Measurements from ENCODE around the gene TAB2.

- TF ChIP-seq CTCF (IDR thresholded peaks at IDR 0.05; ENCODE audit: control extremely low read depth in 1 of 3, insufficient read depth in 1 of 3, low read depth in 1 of 3, low read length in 3 of 3) (no peak), HDAC2 (IDR thresholded peaks at IDR 0.05; ENCODE audit: borderline replicate concordance in 1 of 2, low read depth in 2 of 2, low read length in 2 of 2) (no peak), YY1 (IDR thresholded peaks at IDR 0.05; ENCODE audit: low read depth, low read length) (no peak), CBX5 (IDR thresholded peaks at IDR 0.05; ENCODE audit: low read depth, low read length) (no peak), TAF1 (IDR thresholded peaks at IDR 0.05; ENCODE audit: low read depth, low read length) (no peak), ATF3 (IDR thresholded peaks at IDR 0.05; ENCODE audit: insufficient read depth, low read depth, low read length) (no peak), POLR2A (IDR thresholded peaks at IDR 0.05; ENCODE audit: control extremely low read depth in 1 of 2, low read depth in 2 of 2, low read length in 2 of 2) (no peak), CHD2 (IDR thresholded peaks at IDR 0.05; ENCODE audit: low read length) (no peak), EZH2 (IDR thresholded peaks at IDR 0.05; ENCODE audit: low read depth, low read length, severe bottlenecking) (no peak), USF2 (IDR thresholded peaks at IDR 0.05; ENCODE audit: low read length) (no peak), MAX (IDR thresholded peaks at IDR 0.05) (no peak)
These were observed 6.4 kb downstream of the TAB2 start for GRCh38 chr6:149323925-149324324.
